NCI-H1092 (cell line): ENCODE results near the gene PHLDB3.
"Not testable (repeated sequence)": the region's sequence is repeated elsewhere in the genome, so short reads cannot be mapped to it uniquely, and the experiment has no call there.

Experiments
- DNase-seq: peaks from one replicate; lab custom pipeline; 2025; lab: John Stamatoyannopoulos, UW

PHLDB3 gene

DNA sequence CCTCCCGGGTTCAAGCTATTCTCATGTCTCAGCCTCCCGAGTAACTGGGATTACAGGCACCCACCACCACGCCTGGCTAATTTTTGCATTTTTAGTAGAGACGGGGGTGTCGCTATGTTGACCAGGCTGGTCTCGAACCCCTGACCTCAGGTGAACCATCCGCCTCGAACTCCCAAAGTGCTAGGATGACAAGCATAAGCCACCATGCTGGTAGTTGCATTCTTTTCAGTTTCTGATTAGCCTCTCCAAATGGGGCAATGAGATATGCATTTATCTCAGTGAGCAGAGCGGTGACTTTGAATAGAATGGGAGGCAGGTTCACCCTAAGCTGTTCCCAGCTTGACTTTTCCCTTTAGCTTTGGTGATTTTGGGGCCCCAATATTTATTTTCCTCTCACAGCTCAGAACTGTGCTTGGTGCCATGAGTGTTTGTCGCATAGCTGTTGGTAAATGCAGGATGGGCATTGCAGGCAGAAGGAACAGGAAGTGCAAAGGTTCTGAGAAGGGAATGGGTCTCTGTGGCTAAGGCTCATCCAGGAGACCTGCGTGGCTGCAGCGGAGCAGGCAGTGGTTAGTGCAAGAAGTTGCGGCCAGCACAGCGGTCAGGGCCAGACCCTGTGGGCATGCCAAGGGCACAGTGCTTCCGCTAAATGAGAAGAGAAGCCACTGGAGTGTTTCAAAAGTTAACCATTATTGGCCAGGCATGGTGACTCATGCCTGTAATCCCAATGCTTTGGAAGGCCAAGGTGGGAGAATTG, 59.8 kb downstream of the PHLDB3 start:
- no peak for DNase-seq

DNA sequence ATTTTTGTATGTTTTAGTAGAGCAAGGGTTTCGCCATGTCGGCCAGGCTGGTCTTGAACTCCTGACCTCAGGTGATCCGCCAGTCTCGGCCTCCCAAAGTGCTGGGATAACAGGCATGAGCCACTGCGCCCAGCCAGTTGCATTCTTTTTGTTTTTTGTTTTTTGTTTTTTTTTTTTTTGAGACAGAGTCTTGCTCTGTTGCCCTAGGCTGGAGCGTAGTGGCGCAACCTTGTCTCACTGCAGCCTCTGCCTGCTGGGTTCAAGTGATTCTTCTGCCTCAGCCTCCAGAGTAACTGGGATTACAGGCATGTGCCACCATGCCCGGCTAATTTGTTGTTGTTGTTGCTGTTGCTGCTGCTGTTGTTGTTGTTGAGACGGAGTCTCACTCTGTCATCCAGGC, 60.5 kb downstream of the PHLDB3 start:
- not testable (repeated sequence) for DNase-seq

DNA sequence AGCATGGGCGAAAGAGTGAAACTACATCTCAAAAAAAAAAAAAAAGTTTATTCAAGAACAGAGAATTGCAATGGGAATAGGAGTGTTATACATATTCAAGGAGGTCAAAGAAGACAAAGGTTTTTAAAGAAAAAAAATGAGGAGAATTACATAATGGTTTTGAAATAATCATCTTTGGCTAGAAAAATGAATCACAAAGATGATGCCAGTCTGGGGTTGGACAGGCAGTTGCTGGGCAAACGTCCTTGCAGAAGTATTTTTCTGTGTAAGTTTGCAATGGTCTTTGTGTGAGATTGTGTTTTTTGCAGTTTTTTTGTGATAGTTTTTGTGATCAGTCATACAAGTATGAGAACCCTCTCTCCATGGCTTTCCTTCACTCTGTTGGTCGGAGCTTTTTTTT, 62.8 kb downstream of the PHLDB3 start:
- no peak for DNase-seq

DNA sequence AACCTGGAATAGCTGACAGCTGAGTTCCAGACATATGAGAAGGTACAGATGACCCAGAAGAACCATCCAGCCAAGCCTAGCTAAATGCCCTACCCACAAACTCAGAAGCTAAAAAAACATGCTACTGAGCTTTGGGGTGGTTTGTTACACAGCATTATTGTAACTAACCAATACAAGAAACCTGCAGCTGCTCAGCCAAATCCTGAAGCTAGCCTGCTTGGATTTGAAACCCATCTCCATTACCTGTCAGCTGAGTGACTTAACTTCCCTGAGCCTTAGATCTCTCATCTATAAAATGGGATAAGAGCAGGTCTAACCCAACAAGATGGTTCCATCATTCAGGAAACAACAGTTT, 64.9 kb downstream of the PHLDB3 start:
- DNase-seq = no peak

DNA sequence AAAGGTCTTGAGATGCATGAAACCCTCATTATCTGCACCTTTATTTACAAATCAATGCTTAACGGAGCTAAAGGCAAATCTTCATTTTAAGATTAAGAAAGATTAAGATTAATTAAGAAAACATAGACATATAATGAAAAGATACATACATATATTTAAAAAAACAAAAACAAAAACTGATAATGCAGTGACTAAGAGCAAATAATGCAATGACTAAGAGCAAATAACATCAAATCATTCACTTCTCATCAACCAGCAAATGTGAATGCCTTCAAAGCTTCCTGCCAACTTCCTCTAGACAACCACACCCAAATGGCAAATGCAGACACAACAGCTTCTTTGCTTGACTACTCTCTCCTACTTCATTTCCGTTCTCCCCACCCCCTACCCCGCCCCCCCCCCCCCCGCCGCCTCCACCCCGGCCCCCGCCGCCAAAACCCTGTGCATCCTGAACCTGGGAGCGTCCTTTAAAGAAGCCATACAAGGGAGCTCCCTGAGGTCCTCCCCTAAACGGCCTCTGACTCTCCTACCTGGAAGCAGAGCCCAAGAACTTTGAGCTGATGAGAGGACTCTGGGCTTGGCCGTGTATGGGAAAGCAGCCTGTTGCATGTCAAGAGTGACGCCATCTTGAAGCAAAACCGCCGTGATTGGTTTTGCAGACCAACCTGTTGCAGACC, 65.4 kb downstream of the PHLDB3 start:
- DNase-seq = no peak

DNA sequence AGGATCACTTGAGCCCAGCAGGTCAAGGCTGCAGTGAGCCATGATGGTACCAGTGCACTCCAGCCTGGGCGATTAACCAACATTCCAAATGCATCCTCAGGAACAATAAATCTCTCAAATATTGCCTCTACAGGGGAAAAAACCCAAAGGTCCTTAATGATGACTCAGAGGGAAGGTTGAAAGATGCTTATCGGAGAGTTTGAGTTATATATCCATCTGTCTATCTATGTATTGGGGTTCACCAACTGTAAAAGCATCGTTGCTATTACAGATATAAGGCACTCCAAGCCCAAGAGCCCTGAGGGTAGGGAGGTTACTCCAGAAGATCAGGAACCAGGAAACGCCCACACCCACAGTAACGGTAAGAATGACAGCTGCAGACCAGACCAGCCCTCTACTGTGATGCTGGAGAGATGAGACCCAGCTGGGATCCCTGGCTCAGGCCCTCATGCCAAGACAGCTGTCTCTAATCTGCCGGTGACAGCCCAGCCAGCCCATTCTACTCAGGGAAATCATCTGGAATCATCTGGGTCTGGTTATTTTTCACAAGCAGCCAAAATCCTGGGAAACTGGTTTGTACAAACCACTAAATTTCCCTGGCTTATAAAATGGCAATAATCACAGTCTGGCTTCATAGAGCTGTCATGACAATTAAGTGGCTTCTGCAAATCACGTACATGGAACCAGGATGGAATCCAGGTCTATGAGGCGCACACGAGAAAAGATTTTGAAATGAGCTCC, 66.1 kb downstream of the PHLDB3 start:
- DNase-seq = no peak

DNA sequence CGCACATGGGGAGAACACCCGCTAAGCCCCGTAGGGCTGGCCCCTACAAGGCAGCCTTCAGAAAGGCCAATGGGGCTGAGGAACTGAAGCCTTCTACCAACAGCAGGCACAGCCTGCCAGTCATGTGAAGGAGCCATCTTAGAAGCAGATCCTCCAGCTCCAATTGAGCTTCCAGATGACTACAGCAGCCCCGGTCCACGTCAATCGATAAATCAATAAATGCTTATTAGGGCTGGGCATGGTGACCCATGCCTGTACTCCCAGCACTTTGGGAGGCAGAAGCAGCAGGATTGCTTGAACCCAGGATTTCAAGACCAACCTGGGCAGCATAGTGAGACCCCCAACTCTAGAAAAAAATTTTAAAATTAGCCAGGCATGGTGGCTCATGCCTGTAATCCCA, 66.8 kb downstream of the PHLDB3 start:
- DNase-seq = no peak

DNA sequence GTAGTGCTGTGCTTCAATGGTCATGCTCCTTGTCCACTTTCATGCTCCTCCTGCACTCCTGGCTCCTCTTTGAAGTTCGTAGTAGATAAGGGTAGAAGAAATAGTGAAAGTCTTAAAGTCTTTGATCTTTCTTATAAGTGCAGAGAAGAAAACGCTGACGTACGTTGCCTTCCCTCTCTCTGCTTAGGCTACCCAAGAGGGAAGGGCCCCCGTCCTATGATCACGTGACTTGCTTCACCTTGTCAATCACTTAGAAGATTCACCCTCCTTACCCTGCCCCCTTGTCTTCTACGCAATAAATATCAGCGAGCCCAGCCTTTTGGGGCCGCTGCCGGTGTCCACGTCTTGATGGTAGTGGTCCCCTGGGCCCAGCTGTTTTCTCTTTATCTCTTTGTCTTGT, 67.3 kb downstream of the PHLDB3 start:
- not testable (repeated sequence) for DNase-seq

DNA sequence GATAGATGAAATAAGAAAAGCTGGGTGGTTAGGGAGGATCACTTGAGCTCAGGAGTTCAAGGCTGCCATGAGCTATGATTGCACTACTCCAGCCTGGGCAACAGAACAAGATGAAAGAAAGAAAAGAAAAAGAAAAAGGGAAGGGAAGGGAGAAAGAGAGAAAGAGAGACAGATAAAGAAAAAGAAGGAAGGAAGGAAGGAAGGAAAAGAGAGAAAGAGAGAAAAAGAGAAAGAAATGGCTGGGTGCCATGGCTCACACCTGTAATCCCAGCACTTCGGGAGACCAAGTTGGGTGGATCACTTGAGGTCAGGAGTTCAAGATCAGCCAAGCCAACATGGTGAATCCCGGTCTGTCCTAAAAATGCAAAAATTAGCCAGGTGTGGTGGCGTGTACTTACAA, 68.8 kb downstream of the PHLDB3 start:
- DNase-seq = no peak

DNA sequence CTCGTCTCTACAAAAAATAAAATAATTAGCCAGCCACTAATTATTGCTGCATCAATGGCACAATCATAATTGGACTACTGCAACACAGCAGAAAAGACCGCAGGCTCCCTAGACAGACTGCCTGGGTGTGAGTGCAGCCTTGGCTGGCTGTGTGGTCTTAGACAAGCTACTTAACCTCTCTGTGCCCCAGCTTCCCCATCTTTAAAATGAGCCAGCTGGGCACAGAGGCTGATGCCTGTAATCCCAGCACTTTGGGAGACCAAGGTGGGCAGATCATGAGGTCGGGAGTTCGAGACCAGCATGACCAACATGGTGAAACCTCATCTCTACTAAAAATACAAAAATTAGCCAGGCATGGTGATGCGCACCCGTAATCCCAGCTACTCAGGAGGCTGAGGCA, 70.9 kb downstream of the PHLDB3 start:
- no peak for DNase-seq

DNA sequence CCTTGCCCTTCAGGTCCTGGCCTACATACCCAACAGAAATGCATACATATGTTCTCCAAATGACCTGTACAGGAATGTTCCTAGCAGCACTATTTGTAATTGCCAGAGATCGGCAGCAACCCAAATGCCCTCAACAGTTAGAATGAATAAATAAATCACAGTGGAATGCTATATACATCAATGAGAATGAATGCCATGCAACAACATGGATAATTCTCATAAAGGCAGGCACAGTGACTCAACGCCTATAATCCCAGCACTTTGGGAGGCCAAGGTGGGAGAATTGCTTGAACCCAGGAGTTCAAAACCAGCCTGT, 71.2 kb downstream of the PHLDB3 start:
- no peak for DNase-seq

DNA sequence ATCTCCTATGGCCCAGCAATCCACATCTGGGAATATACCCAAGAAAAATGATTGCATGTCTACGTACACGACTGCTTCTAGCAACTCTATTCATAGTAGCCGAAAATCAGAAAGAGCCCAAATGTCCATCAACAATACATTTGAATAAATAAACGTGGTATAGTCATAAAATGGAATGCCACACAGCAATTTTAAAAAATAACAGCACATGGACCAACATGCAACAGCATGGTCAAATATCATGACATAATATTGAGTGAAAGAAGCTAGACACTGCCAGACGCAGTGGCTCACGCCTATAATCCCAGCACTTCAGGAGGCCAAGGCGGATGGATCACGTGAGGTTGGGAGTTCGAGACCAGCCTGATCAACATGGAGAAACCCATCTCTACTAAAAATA, 73.6 kb downstream of the PHLDB3 start:
- DNase-seq = no peak

DNA sequence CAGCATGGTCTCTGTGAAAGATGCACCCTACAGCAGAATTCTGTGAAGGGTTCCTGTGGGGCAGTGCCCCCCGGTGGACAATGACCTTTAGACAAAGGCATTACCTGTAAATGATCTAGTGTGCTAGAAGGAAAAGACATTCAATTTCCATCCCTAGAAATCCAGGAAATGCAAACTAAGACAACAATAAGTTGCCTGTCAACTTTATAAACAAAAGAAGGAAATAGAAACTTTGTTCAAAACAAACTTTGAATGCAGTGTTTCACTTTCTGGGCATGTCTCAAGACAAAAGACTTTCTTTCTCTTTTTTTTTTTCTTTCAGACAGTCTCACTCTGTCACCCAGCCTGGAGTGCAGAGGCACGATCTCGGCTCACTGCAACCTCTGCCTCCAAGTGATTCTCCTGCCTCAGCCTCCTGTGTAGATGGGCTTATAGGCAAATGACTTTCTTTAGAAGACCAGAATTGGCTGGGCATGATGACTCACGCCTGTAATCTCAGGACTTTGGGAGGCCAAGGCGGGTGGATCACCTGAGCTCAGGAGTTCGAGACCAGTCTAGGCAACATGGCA, 74.3 kb downstream of the PHLDB3 start:
- DNase-seq = no peak

DNA sequence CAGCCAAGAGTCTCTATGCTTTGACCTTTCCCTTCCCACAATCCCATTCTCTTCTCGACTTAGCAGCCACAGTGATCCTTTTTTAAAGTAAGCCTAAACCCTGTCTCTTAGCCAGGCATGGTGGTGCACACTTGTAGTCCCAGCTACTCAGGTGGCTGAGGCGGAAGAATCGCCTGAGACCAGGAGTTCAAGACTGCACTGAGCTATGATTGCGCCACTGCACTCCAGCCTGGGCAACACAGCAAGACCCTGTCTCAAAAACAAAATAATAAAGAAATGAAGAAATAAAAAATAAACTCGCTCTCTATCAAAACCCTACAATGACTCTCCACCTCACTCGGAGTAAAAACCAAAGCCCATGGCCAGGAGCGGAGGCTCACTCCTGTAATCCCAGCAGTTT, 75.2 kb downstream of the PHLDB3 start:
- no peak for DNase-seq

DNA sequence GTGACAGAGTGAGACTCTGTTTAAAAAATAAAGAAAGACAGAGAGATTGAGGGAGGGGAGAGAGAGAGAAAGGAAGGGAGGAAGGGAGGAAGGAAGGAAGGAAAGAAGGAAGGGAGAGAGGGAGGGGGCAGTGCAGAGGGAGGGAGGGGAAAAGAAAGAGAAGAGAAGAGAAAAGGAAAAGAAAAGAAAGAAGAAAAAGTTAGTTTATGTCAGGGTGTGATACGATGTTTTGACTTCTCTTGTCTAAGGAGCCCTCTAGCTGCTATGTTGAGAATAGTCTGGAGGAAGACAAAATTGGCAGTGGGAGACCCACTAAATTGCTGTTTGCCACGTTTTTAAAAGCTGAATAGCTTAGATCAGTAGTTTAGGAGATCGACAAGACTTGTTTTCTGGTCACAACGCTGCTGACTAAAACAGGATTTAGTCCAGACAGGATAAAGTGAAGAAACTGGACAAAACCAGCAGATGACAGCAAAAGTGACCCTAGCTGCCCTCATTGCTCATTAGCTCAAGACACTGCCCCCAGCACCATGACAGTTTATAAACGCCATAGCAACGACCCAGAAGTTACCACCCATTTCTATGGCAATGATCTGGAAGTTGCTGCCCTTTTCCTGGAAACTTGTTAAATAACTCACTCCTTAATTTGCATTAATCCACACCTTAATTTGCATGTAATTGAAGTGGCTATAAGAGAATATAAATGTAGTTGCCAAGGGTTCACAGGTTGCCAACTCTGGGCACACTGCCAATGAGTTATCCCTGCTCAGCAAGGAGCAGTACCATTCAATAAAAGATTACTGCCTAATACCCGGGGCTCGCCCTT, 78.8 kb downstream of the PHLDB3 start:
- DNase-seq = peak; percentile 46
